ENCODE results near the gene PPARA. TPM values are rescaled to one million over a fixed set of nuclear protein-coding genes. Genes with fewer than 3 reads are reported as not detected.
"Not testable (repeated sequence)": the region's sequence is repeated elsewhere in the genome, so short reads cannot be mapped to it uniquely, and the experiment has no call there.

PPARA gene
- total and polyA plus RNA-seq, 5 experiments from 2014 or later = 3.5 to 22.6 (median 3.7) TPM

DNA sequence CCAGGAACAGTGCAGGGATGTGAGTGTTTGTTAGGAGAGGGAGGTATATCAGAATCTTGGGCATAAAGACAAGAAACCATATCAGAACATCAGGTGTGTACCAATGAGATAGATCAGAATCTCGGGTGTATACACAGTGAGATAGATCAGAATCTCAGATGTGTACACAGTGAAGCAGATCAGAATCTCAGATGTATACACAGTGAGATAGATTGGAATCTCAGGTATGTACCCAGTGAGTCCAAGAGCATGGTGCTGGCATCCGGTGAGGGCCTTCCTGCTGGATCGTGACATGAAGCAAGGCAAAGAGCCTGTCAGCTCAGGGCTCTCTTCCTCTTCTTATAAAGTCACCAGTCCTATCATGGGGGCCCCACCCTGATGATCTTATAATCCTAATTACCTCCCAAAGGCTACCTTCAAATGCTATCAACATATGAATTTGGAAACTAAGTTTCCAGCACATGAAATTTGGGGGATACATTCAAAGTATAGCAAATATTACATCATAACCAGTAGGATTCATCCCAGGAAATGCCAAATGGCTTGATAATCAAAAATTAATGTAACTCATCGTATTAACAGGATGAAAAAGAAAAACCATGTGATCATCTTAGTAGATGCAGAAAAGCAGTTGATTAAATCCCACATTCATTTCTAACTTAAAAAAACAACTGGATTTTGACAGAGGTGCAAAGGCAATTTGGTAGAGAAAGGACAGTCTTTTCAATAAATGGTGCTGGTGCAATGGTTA, 28.6 kb downstream of the PPARA start:
- Mint-ChIP-seq H3K36me3 (peaks cover 41 to 67% (median 60%) of the 10 kb centered on the region in 3 donors), H3K4me3 (no peak overlapping the region), H3K27ac (peak overlapping the region in 1 of 10 donors; percentile 55), H3K27me3 (no peaks in the 10 kb centered on the region), H3K4me1 (peaks cover 4 to 10% (median 7%) of the 10 kb centered on the region in 4 donors), H3K9me3 (peaks cover 0 to 34% (median 25%) of the 10 kb centered on the region in 9 donors)
- POLR2A ChIA-PET = no interaction called here
- DNase-seq = no peak
- no peak for ATAC-seq

DNA sequence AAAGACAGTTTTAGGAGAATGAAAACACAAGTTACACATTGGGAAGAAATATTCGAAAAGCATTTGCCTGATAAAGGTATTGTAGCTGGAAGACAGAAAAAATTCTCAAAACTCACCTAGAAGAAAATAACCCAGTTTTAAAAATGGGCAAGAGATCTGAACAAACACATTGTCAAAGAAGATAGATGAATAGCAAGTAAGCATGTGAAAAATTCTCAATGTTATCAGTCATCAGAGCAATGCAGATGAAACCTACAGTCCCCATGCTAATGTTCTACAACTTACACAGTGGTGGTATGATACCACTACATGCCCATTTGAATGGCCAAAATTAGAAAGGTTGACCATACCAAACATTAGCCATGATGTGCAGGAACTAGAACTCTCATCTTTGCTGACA, 29.4 kb downstream of the PPARA start:
- no peak overlapping the region for H3K27ac Mint-ChIP-seq
- H3K4me3 Mint-ChIP-seq = no peak overlapping the region
- H3K36me3 Mint-ChIP-seq = peaks cover 41 to 69% (median 62%) of the 10 kb centered on the region in 3 donors
- POLR2A ChIA-PET = no interaction called here
- peaks cover 0 to 10% (median 5%) of the 10 kb centered on the region in 4 donors for H3K4me1 Mint-ChIP-seq
- H3K9me3 Mint-ChIP-seq = peaks cover 0 to 34% (median 25%) of the 10 kb centered on the region in 9 donors
- ATAC-seq = no peak
- H3K27me3 Mint-ChIP-seq = no peaks in the 10 kb centered on the region
- DNase-seq = no peak

DNA sequence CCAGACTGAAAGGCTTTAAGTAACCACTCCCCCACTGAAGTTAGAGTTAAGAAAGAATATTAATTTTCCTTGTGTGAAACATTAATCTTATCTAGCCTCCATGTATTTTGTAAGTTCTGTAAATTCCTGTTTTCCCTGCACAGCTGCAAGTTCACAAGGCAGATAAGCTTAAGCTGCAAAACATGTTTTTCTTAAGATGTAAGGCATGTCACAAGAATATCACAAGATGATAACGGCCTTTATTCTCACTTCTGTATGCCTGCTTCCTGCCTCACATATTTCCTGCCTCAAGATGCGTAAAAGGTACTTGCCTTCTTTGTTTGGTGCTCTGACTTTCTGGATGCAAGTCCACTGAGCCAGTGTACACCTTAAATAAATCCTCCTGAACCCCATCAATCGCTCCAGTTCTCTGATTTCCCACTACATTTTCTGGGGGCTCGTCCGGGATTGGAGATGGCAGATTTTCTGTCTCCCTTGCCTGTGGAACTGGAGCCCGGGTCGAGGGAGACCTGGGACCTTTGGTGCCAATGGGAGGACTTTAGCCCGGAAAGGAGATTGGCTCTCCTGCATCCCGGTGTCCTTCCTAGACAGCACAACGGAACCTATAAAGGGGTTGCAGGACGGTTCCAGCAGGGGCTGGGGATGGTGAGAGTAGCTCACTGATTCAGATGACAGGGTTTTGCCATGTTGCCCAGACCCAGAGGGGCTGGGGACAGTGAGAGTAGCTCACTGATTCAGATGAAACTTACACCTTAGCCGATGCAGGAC, 30.2 kb downstream of the PPARA start:
- H3K4me1 Mint-ChIP-seq = peaks cover 0 to 13% (median 7%) of the 10 kb centered on the region in 4 donors
- no peak overlapping the region for H3K27ac Mint-ChIP-seq
- peaks cover 46 to 69% (median 69%) of the 10 kb centered on the region in 3 donors for H3K36me3 Mint-ChIP-seq
- no peak overlapping the region for H3K4me3 Mint-ChIP-seq
- no peaks in the 10 kb centered on the region for H3K27me3 Mint-ChIP-seq
- ATAC-seq (no peak), DNase-seq (no peak)
- POLR2A ChIA-PET = no interaction called here
- H3K9me3 Mint-ChIP-seq = peaks cover 0 to 34% (median 25%) of the 10 kb centered on the region in 9 donors

DNA sequence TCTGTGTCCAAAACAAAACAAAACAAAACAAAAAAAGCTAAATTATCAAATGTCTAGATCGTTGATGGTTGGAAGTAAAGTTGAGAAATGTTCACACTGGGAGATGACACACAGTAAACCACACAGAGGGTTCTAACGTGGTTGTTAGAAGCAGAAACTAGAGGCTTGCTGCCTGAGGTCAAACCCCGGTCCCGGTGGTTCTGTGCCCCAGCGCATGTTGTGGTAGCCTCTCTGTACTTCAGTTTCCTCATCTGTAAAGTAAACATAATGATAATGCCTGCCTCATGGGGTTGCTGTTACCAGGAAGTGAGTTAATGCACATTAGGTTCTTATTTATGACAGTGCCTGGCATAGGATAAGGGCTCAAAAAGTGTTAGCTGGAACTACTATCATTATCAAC, 33.4 kb downstream of the PPARA start:
- Mint-ChIP-seq H3K9me3 (peaks cover 0 to 27% (median 20%) of the 10 kb centered on the region in 9 donors), H3K4me3 (no peak overlapping the region), H3K27ac (peak overlapping the region in 2 of 10 donors; percentile 50 to 78), H3K36me3 (peaks cover 36 to 50% (median 50%) of the 10 kb centered on the region in 3 donors), H3K4me1 (peaks cover 0 to 9% (median 4%) of the 10 kb centered on the region in 4 donors), H3K27me3 (no peaks in the 10 kb centered on the region)
- DNase-seq = no peak
- ATAC-seq = no peak
- POLR2A ChIA-PET = no interaction called here

DNA sequence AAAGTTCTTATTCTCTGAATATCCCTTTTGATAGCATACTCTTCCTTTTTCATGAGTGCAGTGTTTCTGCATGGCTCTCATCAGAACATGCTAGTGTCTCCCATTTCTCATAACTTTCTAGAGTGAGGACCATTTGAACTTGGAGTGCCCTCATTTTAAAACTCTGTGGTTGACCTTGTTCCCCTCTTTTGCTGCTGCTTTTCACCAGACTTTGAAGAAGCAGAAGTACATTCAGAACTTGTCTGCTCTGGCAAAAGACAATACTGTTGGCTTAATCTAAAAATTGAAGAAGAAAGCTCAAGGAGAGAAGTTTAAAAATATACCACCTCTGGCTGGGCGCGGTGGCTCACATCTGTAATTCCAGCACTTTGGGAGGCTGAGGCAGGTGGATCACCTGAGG, 35.0 kb downstream of the PPARA start:
- POLR2A ChIA-PET = no interaction called here
- Mint-ChIP-seq H3K9me3 (peaks cover 0 to 16% (median 12%) of the 10 kb centered on the region in 9 donors), H3K4me1 (peaks cover 0 to 9% (median 4%) of the 10 kb centered on the region in 4 donors), H3K27ac (no peak overlapping the region), H3K4me3 (no peak overlapping the region), H3K27me3 (no peaks in the 10 kb centered on the region), H3K36me3 (peaks cover 22 to 45% (median 44%) of the 10 kb centered on the region in 3 donors)
- DNase-seq (no peak), ATAC-seq (no peak)

DNA sequence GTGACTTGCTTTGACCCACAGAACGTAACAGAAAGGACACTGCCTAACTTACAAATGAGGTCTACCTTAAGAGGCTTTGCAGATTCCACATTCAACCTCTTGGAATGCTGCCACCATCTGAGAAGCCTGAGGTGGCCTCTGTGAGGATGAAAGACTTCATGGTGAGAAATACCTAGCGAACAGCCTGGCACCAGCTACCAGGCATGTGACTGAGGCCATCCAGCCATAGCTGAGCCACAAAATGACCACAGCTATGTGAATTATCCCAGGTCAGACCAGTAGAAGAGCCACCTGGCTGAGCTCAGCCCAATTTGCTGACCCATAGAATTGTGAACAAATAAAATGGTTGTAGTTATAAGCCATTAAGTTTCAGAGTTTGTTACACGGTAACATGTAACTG, 37.5 kb downstream of the PPARA start:
- H3K27ac Mint-ChIP-seq = no peak overlapping the region
- ATAC-seq (no peak), DNase-seq (no peak)
- H3K4me3 Mint-ChIP-seq = no peak overlapping the region
- H3K36me3 Mint-ChIP-seq = peaks cover 13 to 33% (median 29%) of the 10 kb centered on the region in 3 donors
- POLR2A ChIA-PET = no interaction called here
- peaks cover 0 to 4% (median 0%) of the 10 kb centered on the region in 9 donors for H3K9me3 Mint-ChIP-seq
- H3K4me1 Mint-ChIP-seq = peaks cover 0 to 9% (median 4%) of the 10 kb centered on the region in 4 donors
- no peaks in the 10 kb centered on the region for H3K27me3 Mint-ChIP-seq

DNA sequence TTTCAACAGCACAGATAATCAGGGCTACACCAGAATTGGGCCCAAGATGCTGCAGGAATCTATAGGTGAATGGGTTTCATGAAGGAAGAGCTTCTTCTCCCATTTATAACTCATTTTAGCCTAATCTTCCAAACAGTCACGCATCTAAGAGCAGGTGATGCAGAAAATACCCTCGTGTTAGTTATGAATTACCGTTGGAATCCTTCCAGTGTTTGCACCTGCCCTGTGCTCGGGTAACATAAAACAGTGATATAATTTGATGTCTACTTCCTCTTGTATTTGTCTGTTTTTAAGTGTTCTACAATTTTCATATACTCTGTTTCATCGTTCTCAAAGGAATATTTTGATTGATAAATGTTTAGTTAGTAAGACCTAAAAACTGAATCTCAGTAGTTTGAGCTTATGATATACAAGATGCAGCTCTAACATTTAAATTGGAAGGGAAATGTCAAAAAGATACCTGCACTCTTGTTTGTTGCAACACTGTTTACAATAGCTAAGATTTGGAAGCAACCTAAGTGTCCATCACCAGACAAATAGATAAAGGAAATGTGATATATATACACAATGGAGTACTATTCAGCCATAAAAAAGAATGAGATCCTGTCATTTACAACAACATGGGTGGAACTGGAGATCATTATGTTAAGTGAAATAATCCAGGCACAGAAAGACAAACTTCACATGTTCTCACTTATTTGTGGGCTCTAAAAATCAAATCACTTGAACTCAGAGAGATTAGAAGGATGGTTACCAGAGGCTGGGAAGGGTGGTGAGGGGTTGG, 42.1 kb downstream of the PPARA start:
- no peak for DNase-seq
- no peak for ATAC-seq
- H3K27ac Mint-ChIP-seq = no peak overlapping the region
- no peaks in the 10 kb centered on the region for H3K27me3 Mint-ChIP-seq
- POLR2A ChIA-PET = no interaction called here
- no peak overlapping the region for H3K4me3 Mint-ChIP-seq
- H3K4me1 Mint-ChIP-seq = peaks cover 0 to 3% (median 2%) of the 10 kb centered on the region in 4 donors
- peaks cover 8 to 19% (median 17%) of the 10 kb centered on the region in 3 donors for H3K36me3 Mint-ChIP-seq
- peaks cover 0 to 4% (median 0%) of the 10 kb centered on the region in 9 donors for H3K9me3 Mint-ChIP-seq

DNA sequence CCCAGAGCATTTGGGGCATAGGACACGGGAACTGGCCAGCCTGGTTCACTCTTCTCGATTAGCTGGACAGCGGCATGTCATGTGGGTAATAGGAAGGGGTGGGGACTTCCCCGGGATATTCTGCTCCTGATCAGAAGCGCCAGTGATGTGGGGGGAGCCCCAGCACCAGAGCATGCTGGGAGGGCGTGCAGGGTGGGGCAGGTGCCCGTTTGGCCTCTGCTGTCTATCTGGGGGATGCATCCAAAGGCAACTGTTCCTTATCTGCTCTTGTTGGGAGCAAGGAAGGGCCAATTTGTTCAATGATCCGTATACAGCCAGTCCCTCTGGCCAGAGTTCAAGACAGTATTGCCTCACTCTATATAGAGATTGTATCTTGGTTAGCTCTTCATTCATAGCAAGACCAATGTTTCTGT, 43.6 kb downstream of the PPARA start:
- POLR2A ChIA-PET = no interaction called here

DNA sequence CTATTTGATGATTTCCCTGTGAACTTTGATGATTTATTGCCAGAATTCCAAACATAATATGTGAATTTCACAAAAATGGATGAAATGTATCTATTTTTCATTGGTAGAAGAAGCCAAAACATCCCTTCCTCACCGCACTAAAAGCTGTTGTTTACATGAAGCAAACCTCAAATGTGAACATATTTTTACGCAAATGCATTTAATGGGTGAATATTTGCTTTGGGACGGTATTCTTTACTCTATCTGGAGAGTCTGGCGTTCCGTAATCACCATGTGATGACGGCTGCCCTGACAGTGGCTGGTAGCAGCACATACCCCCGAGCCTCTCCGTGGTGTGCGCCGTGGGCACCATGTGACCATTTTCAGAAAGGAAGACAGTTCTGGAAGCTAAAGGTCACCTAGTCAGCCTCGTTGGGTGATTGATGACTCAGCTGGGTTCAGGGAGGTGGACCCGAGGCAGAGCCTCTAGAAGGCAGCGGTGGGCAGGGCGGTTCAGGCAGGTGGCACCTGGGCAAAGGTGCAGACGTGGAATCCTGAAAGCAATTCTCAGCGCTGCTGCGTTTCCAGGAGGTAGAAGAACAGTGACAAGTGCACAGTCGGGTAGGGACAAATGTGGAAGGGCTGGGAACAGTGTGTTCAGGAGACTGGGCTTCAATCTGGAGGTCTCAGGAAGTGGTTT, 45.3 kb downstream of the PPARA start:
- no peaks in the 10 kb centered on the region for H3K27me3 Mint-ChIP-seq
- H3K4me1 Mint-ChIP-seq = peaks cover 0 to 3% (median 1%) of the 10 kb centered on the region in 4 donors
- no peak overlapping the region for H3K4me3 Mint-ChIP-seq
- peaks cover 0 to 4% (median 0%) of the 10 kb centered on the region in 9 donors for H3K9me3 Mint-ChIP-seq
- peaks cover 8 to 28% (median 18%) of the 10 kb centered on the region in 3 donors for H3K36me3 Mint-ChIP-seq
- no peak overlapping the region for H3K27ac Mint-ChIP-seq
- POLR2A ChIA-PET = no interaction called here
- ATAC-seq (no peak), DNase-seq (no peak)

More for the DNA sequence above, 43.6 kb downstream of the PPARA start:
- Mint-ChIP-seq H3K27me3 (no peaks in the 10 kb centered on the region), H3K27ac (peak overlapping the region in 1 of 10 donors; percentile 37), H3K36me3 (peaks cover 8 to 22% (median 16%) of the 10 kb centered on the region in 3 donors), H3K4me1 (peaks cover 0 to 3% (median 1%) of the 10 kb centered on the region in 4 donors), H3K9me3 (peaks cover 0 to 4% (median 0%) of the 10 kb centered on the region in 9 donors), H3K4me3 (no peak overlapping the region)
- no peak for ATAC-seq
- no peak for DNase-seq

DNA sequence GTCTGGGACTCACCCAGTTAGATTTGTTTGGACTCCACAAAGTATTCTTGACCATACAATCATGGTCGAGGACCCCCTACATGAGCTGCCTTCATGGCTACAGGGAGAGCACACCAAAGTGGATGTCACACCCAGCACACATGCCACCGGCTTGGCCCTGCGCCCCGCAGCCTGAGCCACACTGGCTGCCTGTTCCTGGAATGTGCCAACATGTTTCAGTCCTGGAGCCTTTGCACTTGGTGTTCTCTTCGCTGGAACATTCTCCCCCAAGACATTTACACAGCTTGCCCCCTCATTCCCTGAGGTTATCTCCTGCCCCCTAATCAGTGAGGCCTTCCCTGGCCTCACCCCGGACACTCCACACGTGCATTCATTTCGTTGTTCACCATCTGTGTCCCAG, 46.0 kb downstream of the PPARA start:
- POLR2A ChIA-PET = no interaction called here
- no peak overlapping the region for H3K27ac Mint-ChIP-seq
- peaks cover 0 to 4% (median 0%) of the 10 kb centered on the region in 9 donors for H3K9me3 Mint-ChIP-seq

DNA sequence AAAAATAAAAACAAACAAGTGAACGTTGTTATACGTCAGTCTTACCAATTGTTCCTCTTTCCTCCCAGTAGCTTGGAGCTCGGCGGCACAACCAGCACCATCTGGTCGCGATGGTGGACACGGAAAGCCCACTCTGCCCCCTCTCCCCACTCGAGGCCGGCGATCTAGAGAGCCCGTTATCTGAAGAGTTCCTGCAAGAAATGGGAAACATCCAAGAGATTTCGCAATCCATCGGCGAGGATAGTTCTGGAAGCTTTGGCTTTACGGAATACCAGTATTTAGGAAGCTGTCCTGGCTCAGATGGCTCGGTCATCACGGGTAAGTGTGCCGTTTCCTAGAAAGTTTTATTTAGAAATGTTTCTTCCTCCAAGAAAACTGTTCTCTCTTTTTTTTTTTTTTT, 47.9 kb downstream of the PPARA start:
- Mint-ChIP-seq H3K4me3 (no peak overlapping the region), H3K36me3 (peaks cover 0 to 35% (median 17%) of the 10 kb centered on the region in 3 donors), H3K27me3 (no peaks in the 10 kb centered on the region), H3K27ac (no peak overlapping the region), H3K9me3 (no peaks in the 10 kb centered on the region), H3K4me1 (peaks cover 0 to 3% (median 1%) of the 10 kb centered on the region in 4 donors)
- ATAC-seq (no peak), DNase-seq (no peak)
- POLR2A ChIA-PET = interaction anchor here (0.7 kb wide), 1 partner anchor 16 kb away, joined by 3 read pairs; no protein-coding TSS in a partner anchor

More for the DNA sequence above, 46.0 kb downstream of the PPARA start:
- Mint-ChIP-seq H3K4me3 (no peak overlapping the region), H3K4me1 (peaks cover 0 to 3% (median 1%) of the 10 kb centered on the region in 4 donors), H3K27me3 (no peaks in the 10 kb centered on the region), H3K36me3 (peaks cover 8 to 31% (median 18%) of the 10 kb centered on the region in 3 donors)
- ATAC-seq (no peak), DNase-seq (no peak)

DNA sequence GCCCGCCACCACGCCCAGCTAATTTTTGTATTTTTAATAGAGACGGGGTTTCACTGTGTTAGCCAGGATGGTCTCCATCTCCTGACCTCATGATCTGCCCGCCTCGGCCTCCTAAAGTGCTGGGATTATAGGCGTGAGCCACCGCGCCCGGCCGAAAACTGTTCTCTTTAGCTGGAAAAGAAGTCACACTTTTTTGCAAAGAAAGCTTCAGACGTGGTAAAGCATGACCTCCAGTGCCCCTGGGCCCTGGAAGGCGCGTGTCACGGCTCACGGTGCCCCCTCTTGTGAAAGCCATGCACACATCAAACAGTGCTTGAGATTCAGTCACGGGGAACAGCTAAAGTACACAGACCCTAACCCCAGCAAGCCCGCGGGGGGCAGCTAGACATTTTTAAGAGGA, 48.5 kb downstream of the PPARA start:
- H3K9me3 Mint-ChIP-seq, H3K4me3 Mint-ChIP-seq, ATAC-seq, DNase-seq, H3K27me3 Mint-ChIP-seq, H3K4me1 Mint-ChIP-seq: not testable (repeated sequence)
- Mint-ChIP-seq H3K27ac (peak overlapping the region in 1 of 10 donors; percentile 28), H3K36me3 (peaks cover 0 to 40% (median 22%) of the 10 kb centered on the region in 3 donors)
- POLR2A ChIA-PET = interaction anchor here (0.7 kb wide), 1 partner anchor 16 kb away, joined by 3 read pairs; no protein-coding TSS in a partner anchor
